K562 (cell line): ENCODE data around the gene CELA3B. TPM values are rescaled to one million over a fixed set of nuclear protein-coding genes. Genes with fewer than 3 reads are reported as not detected.

Experiments
- CTBP1 ChIP-seq: fragments of 450-650 bp; IDR thresholded peaks from 2 replicates; pipeline ENCODE4 v1.6.1; 2016; ENCODE audit warnings: borderline replicate concordance
- DEAF1 ChIP-seq: fragments of 450-650 bp; formaldehyde crosslinking; IDR thresholded peaks from 2 replicates; pipeline ENCODE4 v1.4.0; 2020; ENCODE audit warnings: mild to moderate bottlenecking, moderate library complexity
- EHMT2 ChIP-seq: fragments of 450-650 bp; IDR thresholded peaks from 2 replicates; pipeline ENCODE4 v1.6.1; 2018; ENCODE audit warnings: antibody characterized with exemption
- FOSL1 ChIP-seq: fragments of 200-800 bp; sonication (Bioruptor generic); conservative IDR thresholded peaks from 2 replicates; pipeline ENCODE4 v1.6.1; 2016; ENCODE audit warnings: missing genetic modification characterization, missing compliant biosample characterization
- FOXJ2 ChIP-seq: fragments of 200-800 bp; sonication (Bioruptor generic); IDR thresholded peaks from 2 replicates; pipeline ENCODE4 v1.6.1; 2016; ENCODE audit warnings: missing genetic modification characterization, missing compliant biosample characterization
- GABPB1 ChIP-seq: sonication (generic); formaldehyde crosslinking; IDR thresholded peaks from 2 replicates; pipeline ENCODE4 v1.8.0; 2022; ENCODE audit warnings: mild to moderate bottlenecking, missing genetic modification reagents
- HDAC6 ChIP-seq: IDR thresholded peaks from 2 replicates; pipeline ENCODE4 v1.6.1; 2012; ENCODE audit warnings: low read depth, mild to moderate bottlenecking, control low read depth, inconsistent platforms, low read length, moderate library complexity
- MYBL2 ChIP-seq, 2 experiments: fragments of 450-650 bp in 1 of 2; sonication (generic) in 1 of 2; formaldehyde crosslinking in 1 of 2; IDR thresholded peaks; 2 replicates each; pipeline versions ENCODE4 v1.6.1 to v1.8.1; 2017 to 2022; ENCODE audit warnings: borderline replicate concordance in 1 of 2, inconsistent platforms in 1 of 2, low read depth in 1 of 2, mild to moderate bottlenecking in 1 of 2, missing genetic modification reagents in 1 of 2, moderate library complexity in 1 of 2
- NFE2 ChIP-seq: IDR thresholded peaks from 2 replicates; pipeline ENCODE4 v1.6.1; 2014; ENCODE audit warnings: antibody characterized with exemption, low read depth
- PML ChIP-seq: IDR thresholded peaks from 2 replicates; pipeline ENCODE4 v1.6.1; 2012; ENCODE audit warnings: low read length, inconsistent platforms
- SMARCA4 ChIP-seq: fragments of 450-650 bp; IDR thresholded peaks from 2 replicates; pipeline ENCODE4 v1.6.1; 2016
- TRIM28 ChIP-seq: fragments of 450-650 bp; IDR thresholded peaks from 2 replicates; pipeline ENCODE4 v1.6.1; 2017
- TSHZ1 ChIP-seq: fragments of 250-450 bp; sonication (Bioruptor Pico); IDR thresholded peaks from 2 replicates; pipeline ENCODE4 v1.4.0; 2020; ENCODE audit warnings: mild to moderate bottlenecking, moderate library complexity
- YBX1 ChIP-seq: fragments of 450-650 bp; IDR thresholded peaks from 2 replicates; pipeline ENCODE4 v1.7.1; 2016; ENCODE audit warnings: mild to moderate bottlenecking
- ZBTB8A ChIP-seq: fragments of 450-650 bp; IDR thresholded peaks from 2 replicates; pipeline ENCODE4 v1.6.1; 2018; ENCODE audit warnings: mild to moderate bottlenecking, moderate library complexity; ENCODE audit not compliant: partially characterized antibody
- ZC3H4 ChIP-seq: sonication (generic); formaldehyde crosslinking; IDR thresholded peaks from 2 replicates; pipeline ENCODE4 v1.9.0; 2021; ENCODE audit warnings: missing genetic modification reagents, borderline replicate concordance
- polyA plus RNA-seq, 8 experiments: library from polyadenylated mRNA; depleted of rRNA in 4 of 8; stranded (reverse) in 5 of 8; unstranded in 3 of 8; fragments of >200 nt; fragmentation: Nextera tagmentation in 2 of 8; fragmentation: Illumina TruSeq in 1 of 8; extraction: Ambion mirVana in 2 of 8; extraction: Trizol in 1 of 8; gene quantifications; 2 replicates each; pipeline versions ENCODE4 v1.2.1 to v1.2.3, GENCODE V29; 2011 to 2014; ENCODE audit warnings: inconsistent platforms in 1 of 8, missing spikeins in 1 of 8
- total RNA-seq, 7 experiments: library from RNA; depleted of rRNA in 6 of 7; stranded (reverse); fragments of >200 nt in 6 of 7; fragmentation: Illumina TruSeq in 2 of 7; extraction: Trizol in 2 of 7; gene quantifications; 2 replicates each; pipeline versions ENCODE4 v1.2.1 to v1.2.3, GENCODE V29; 2011 to 2021; ENCODE audit warnings: low replicate concordance in 1 of 7
- TF ChIP-seq, protein P1 (sequence below): fragments of 450-650 bp; IDR thresholded peaks from 2 replicates; pipeline ENCODE4 v1.6.1; 2016; ENCODE audit warnings: mild to moderate bottlenecking
- TF ChIP-seq, protein P2 (sequence below): fragments of 250-450 bp; sonication (Bioruptor Pico); IDR thresholded peaks from 2 replicates; pipeline ENCODE4 v1.5.0; 2021; ENCODE audit warnings: mild to moderate bottlenecking, borderline replicate concordance

Gene CELA3B
- total and polyA plus RNA-seq, 9 of the 15 experiments (the other 6 are each of a cell fraction or from before 2014, with no cell fraction given), result 3.1 TPM; not detected in 8

GRCh38 chr1:22024485-22025367 is 47.9 kb downstream of the CELA3B start (continued):
- TF ChIP-seq, protein P1, sequence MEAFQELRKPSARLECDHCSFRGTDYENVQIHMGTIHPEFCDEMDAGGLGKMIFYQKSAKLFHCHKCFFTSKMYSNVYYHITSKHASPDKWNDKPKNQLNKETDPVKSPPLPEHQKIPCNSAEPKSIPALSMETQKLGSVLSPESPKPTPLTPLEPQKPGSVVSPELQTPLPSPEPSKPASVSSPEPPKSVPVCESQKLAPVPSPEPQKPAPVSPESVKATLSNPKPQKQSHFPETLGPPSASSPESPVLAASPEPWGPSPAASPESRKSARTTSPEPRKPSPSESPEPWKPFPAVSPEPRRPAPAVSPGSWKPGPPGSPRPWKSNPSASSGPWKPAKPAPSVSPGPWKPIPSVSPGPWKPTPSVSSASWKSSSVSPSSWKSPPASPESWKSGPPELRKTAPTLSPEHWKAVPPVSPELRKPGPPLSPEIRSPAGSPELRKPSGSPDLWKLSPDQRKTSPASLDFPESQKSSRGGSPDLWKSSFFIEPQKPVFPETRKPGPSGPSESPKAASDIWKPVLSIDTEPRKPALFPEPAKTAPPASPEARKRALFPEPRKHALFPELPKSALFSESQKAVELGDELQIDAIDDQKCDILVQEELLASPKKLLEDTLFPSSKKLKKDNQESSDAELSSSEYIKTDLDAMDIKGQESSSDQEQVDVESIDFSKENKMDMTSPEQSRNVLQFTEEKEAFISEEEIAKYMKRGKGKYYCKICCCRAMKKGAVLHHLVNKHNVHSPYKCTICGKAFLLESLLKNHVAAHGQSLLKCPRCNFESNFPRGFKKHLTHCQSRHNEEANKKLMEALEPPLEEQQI, result no peak
- TF ChIP-seq HDAC6 (no peak), GABPB1 (CRISPR knock-in tag) (no peak), TSHZ1 (CRISPR knock-in tag) (no peak), DEAF1 (CRISPR knock-in tag) (0 out of 2 replicates have a peak, but pooled peaks have one; percentile 7), ZC3H4 (CRISPR knock-in tag) (no peak), NFE2 (no peak), PML (no peak), FOSL1 (no peak), FOXJ2 (peak; percentile 46; the same call in 1 of the 2 replicates), ZBTB8A (no peak), EHMT2 (no peak), YBX1 (no peak), MYBL2 (IDR thresholded peaks at IDR 0.05; ENCODE audit: low read depth) (no peak), MYBL2 (CRISPR knock-in tag; IDR thresholded peaks at IDR 0.05; ENCODE audit: borderline replicate concordance) (no peak), CTBP1 (peak; percentile 24; the same call in 1 of the 2 replicates), SMARCA4 (no peak), TRIM28 (no peak)
- TF ChIP-seq, protein P2, sequence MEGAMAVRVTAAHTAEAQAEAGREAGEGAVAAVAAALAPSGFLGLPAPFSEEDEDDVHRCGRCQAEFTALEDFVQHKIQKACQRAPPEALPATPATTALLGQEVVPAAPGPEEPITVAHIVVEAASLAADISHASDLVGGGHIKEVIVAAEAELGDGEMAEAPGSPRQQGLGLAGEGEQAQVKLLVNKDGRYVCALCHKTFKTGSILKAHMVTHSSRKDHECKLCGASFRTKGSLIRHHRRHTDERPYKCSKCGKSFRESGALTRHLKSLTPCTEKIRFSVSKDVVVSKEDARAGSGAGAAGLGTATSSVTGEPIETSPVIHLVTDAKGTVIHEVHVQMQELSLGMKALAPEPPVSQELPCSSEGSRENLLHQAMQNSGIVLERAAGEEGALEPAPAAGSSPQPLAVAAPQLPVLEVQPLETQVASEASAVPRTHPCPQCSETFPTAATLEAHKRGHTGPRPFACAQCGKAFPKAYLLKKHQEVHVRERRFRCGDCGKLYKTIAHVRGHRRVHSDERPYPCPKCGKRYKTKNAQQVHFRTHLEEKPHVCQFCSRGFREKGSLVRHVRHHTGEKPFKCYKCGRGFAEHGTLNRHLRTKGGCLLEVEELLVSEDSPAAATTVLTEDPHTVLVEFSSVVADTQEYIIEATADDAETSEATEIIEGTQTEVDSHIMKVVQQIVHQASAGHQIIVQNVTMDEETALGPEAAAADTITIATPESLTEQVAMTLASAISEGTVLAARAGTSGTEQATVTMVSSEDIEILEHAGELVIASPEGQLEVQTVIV (CRISPR knock-in tag), result no peak
